ENCODE data around the gene VIPR2.
"Not testable (repeated sequence)": the region's sequence is repeated elsewhere in the genome, so short reads cannot be mapped to it uniquely, and the experiment has no call there.

- TF ChIP-seq, protein P1, sequence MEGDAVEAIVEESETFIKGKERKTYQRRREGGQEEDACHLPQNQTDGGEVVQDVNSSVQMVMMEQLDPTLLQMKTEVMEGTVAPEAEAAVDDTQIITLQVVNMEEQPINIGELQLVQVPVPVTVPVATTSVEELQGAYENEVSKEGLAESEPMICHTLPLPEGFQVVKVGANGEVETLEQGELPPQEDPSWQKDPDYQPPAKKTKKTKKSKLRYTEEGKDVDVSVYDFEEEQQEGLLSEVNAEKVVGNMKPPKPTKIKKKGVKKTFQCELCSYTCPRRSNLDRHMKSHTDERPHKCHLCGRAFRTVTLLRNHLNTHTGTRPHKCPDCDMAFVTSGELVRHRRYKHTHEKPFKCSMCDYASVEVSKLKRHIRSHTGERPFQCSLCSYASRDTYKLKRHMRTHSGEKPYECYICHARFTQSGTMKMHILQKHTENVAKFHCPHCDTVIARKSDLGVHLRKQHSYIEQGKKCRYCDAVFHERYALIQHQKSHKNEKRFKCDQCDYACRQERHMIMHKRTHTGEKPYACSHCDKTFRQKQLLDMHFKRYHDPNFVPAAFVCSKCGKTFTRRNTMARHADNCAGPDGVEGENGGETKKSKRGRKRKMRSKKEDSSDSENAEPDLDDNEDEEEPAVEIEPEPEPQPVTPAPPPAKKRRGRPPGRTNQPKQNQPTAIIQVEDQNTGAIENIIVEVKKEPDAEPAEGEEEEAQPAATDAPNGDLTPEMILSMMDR (IDR thresholded peaks at IDR 0.05; ENCODE audit: borderline replicate concordance, extremely low read depth, low read length, poor library complexity, severe bottlenecking), result not testable (repeated sequence)
- TF ChIP-seq EZH2 (IDR thresholded peaks at IDR 0.05; ENCODE audit: borderline replicate concordance, low read depth, low read length, severe bottlenecking), result not testable (repeated sequence)
Observed at GRCh38 chr7:158998261-158998660, 146.4 kb downstream of the VIPR2 start.
